Neural progenitor cell (in vitro differentiated cells): Measurements from ENCODE around the gene CSK. TPM values are rescaled to one million over a fixed set of nuclear protein-coding genes. Genes with fewer than 3 reads are reported as not detected.

Source experiments
- DNase-seq: peaks from one replicate; pipeline ENCODE4 v3.0.0-alpha.2; 2016; ENCODE audit warnings: low spot score
- H2AFZ ChIP-seq: fragments of 200-600 bp; sonication (generic); replicated peaks from 2 replicates; pipeline ENCODE4 v1.6.1; 2016; ENCODE audit warnings: antibody characterized with exemption
- H3F3A ChIP-seq: fragments of 200-600 bp; sonication (generic); 2 replicates; pipeline ENCODE4 v1.6.1; 2016; ENCODE audit warnings: antibody characterized with exemption, low read depth
- H3K27ac ChIP-seq: fragments of 200-600 bp; sonication (generic); 2 replicates; pipeline ENCODE4 v1.5.1; 2016; ENCODE audit warnings: mild to moderate bottlenecking
- H3K27me3 ChIP-seq: fragments of 200-600 bp; sonication (generic); 2 replicates; pipeline ENCODE4 v1.6.1; 2016; ENCODE audit warnings: mild to moderate bottlenecking, moderate library complexity
- H3K36me3 ChIP-seq: fragments of 200-600 bp; sonication (generic); 2 replicates; pipeline ENCODE4 v1.5.1; 2016
- H3K4me1 ChIP-seq: fragments of 200-600 bp; sonication (generic); 2 replicates; pipeline ENCODE4 v1.6.1; 2016; ENCODE audit warnings: mixed run types
- H3K4me2 ChIP-seq: fragments of 200-600 bp; sonication (generic); 2 replicates; pipeline ENCODE4 v1.6.1; 2016
- H3K4me3 ChIP-seq: fragments of 200-600 bp; sonication (generic); 2 replicates; pipeline ENCODE4 v1.5.1; 2016
- H3K79me2 ChIP-seq: fragments of 200-600 bp; sonication (generic); 2 replicates; pipeline ENCODE4 v1.6.1; 2016; ENCODE audit warnings: low read depth
- H3K9ac ChIP-seq: fragments of 200-600 bp; sonication (generic); 2 replicates; pipeline ENCODE4 v1.6.1; 2016
- H3K9me3 ChIP-seq: fragments of 200-600 bp; sonication (generic); 2 replicates; pipeline ENCODE4 v1.5.1; 2016; ENCODE audit warnings: low read depth
- H4K20me1 ChIP-seq: fragments of 200-600 bp; sonication (generic); 2 replicates; pipeline ENCODE4 v1.6.1; 2016; ENCODE audit warnings: low read depth
- H3K27ac Mint-ChIP-seq: 3 replicates; pipeline ENCODE4 v1.8.0; 2021; ENCODE audit warnings: mixed read lengths
- H3K27me3 Mint-ChIP-seq: 2 replicates; pipeline ENCODE4 v1.8.0; 2022; ENCODE audit warnings: low read depth, mild to moderate bottlenecking, inconsistent platforms, moderate library complexity, mixed read lengths; ENCODE audit not compliant: insufficient read depth
- H3K36me3 Mint-ChIP-seq: 3 replicates; pipeline ENCODE4 v1.8.0; 2021; ENCODE audit warnings: mixed read lengths
- H3K4me1 Mint-ChIP-seq: 3 replicates; pipeline ENCODE4 v1.8.0; 2021; ENCODE audit warnings: mixed read lengths
- H3K4me3 Mint-ChIP-seq: 3 replicates; pipeline ENCODE4 v1.8.0; 2021; ENCODE audit warnings: mild to moderate bottlenecking, moderate library complexity, mixed read lengths
- H3K9me3 Mint-ChIP-seq: 3 replicates; pipeline ENCODE4 v1.8.0; 2020; ENCODE audit warnings: mixed read lengths
- EZH2 ChIP-seq: fragments of 200-600 bp; sonication (generic); IDR thresholded peaks from 2 replicates; pipeline ENCODE4 v1.6.1; 2017; ENCODE audit warnings: antibody characterized with exemption, mild to moderate bottlenecking, moderate library complexity
- EZH2phosphoT487 ChIP-seq: fragments of 200-600 bp; sonication (generic); IDR thresholded peaks from 2 replicates; pipeline ENCODE4 v1.6.1; 2017; ENCODE audit warnings: antibody characterized with exemption
- total RNA-seq: library from RNA; depleted of rRNA; stranded (reverse); fragments of >200 nt; gene quantifications from 2 replicates; pipeline ENCODE4 v1.2.3, GENCODE V29; 2015; ENCODE audit warnings: low replicate concordance
- TF ChIP-seq, protein P1 (sequence below): fragments of 200-600 bp; sonication (generic); IDR thresholded peaks from 2 replicates; pipeline ENCODE4 v1.5.1; 2017; ENCODE audit warnings: antibody characterized with exemption, mild to moderate bottlenecking

CSK gene
- total RNA-seq, 1 donor from 2014 or later: 18.3 TPM

DNA sequence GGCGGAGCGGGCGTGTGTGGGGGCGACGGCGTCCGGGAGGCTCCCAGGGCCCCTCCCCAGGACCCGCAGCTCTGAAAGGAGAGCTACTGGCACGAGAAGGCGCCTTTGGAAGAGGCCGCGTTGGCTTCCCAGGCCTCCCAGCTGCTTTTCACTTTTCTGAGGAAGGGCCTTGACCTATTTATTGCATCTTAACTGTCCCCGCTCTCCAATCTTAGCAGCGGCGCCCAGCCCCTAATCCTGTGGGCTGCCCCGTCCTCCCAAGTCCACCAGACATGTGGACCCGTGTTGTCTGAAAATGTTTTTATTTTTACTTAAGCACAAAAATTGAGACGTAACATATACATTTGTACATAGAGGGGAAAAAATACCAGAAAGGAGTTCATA, 61.6 kb downstream of the CSK start:
- Histone ChIP-seq H3K9me3 (no peaks in the 10 kb centered on the region), H3K27ac (no peak overlapping the region), H3F3A (peaks cover 24% of the 10 kb centered on the region), H3K4me2 (peak overlapping the region; percentile 79), H3K79me2 (no peaks in the 10 kb centered on the region), H3K9ac (no peak overlapping the region), H3K36me3 (no peaks in the 10 kb centered on the region), H3K27me3 (no peaks in the 10 kb centered on the region), H4K20me1 (peaks cover 12% of the 10 kb centered on the region), H3K4me1 (peaks cover 18% of the 10 kb centered on the region), H3K4me3 (peak overlapping the region; percentile 82), H2AFZ (peak overlapping the region; percentile 86)
- peak overlapping the region; percentile 89 for H3K4me3 Mint-ChIP-seq
- H3K36me3 Mint-ChIP-seq: peaks cover 10% of the 10 kb centered on the region
- no peaks in the 10 kb centered on the region for H3K9me3 Mint-ChIP-seq
- TF ChIP-seq EZH2phosphoT487: no peak
- TF ChIP-seq EZH2: peak; percentile 30
- TF ChIP-seq, protein P1, sequence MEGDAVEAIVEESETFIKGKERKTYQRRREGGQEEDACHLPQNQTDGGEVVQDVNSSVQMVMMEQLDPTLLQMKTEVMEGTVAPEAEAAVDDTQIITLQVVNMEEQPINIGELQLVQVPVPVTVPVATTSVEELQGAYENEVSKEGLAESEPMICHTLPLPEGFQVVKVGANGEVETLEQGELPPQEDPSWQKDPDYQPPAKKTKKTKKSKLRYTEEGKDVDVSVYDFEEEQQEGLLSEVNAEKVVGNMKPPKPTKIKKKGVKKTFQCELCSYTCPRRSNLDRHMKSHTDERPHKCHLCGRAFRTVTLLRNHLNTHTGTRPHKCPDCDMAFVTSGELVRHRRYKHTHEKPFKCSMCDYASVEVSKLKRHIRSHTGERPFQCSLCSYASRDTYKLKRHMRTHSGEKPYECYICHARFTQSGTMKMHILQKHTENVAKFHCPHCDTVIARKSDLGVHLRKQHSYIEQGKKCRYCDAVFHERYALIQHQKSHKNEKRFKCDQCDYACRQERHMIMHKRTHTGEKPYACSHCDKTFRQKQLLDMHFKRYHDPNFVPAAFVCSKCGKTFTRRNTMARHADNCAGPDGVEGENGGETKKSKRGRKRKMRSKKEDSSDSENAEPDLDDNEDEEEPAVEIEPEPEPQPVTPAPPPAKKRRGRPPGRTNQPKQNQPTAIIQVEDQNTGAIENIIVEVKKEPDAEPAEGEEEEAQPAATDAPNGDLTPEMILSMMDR: peak; percentile 13
- peaks cover 7% of the 10 kb centered on the region for H3K27me3 Mint-ChIP-seq
- H3K4me1 Mint-ChIP-seq: peaks cover 35% of the 10 kb centered on the region
- H3K27ac Mint-ChIP-seq: peak overlapping the region; percentile 95
- DNase-seq: no peak

DNA sequence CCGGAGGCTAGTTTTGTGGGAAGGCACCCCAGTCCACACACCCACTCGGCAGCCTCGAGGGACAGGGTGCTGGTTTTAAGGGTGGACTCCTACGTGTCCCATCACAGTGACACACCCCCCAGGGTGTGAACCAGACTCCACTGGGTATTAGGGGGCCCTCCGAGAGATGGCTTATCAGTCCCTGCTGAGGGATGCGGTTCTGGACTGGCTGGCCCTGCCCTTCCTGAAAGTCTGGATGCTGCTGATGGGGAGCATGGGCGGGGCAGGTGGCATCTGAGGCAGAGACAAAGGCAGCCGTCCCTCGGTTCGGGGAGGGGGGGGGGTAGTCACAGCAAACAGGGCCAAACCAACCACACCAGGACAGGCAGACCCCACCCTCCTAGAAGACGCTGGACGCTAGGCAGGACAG, 62.0 kb downstream of the CSK start:
- DNase-seq: peak; percentile 24
- peaks cover 38% of the 10 kb centered on the region for H3K4me1 Mint-ChIP-seq

GRCh38 chr15:74844319-74845207, 62.7 kb downstream of the CSK start:
- DNase-seq: peak; percentile 72
- Histone ChIP-seq H3K9ac (no peak overlapping the region), H3K9me3 (no peaks in the 10 kb centered on the region), H3K27me3 (no peaks in the 10 kb centered on the region), H3K4me1 (peaks cover 18% of the 10 kb centered on the region), H3K36me3 (no peaks in the 10 kb centered on the region), H4K20me1 (peaks cover 12% of the 10 kb centered on the region), H3K4me2 (peak overlapping the region; percentile 79), H3K79me2 (no peaks in the 10 kb centered on the region), H3K27ac (peak overlapping the region; percentile 84), H3F3A (peaks cover 24% of the 10 kb centered on the region), H3K4me3 (no peak overlapping the region), H2AFZ (no peak overlapping the region)
- peak overlapping the region; percentile 55 for H3K27ac Mint-ChIP-seq
- H3K9me3 Mint-ChIP-seq: no peaks in the 10 kb centered on the region
- H3K4me1 Mint-ChIP-seq: peaks cover 38% of the 10 kb centered on the region
- peaks cover 13% of the 10 kb centered on the region for H3K36me3 Mint-ChIP-seq
- no peak for TF ChIP-seq EZH2phosphoT487
- TF ChIP-seq, protein P1: no peak
- TF ChIP-seq EZH2: no peak
- H3K4me3 Mint-ChIP-seq: no peak overlapping the region
- peaks cover 7% of the 10 kb centered on the region for H3K27me3 Mint-ChIP-seq

More for the DNA sequence above, 62.0 kb downstream of the CSK start:
- Mint-ChIP-seq H3K4me3 (peak overlapping the region; percentile 89), H3K36me3 (peaks cover 12% of the 10 kb centered on the region), H3K27ac (no peak overlapping the region), H3K27me3 (peaks cover 7% of the 10 kb centered on the region), H3K9me3 (no peaks in the 10 kb centered on the region)
- Histone ChIP-seq H3K27me3 (no peaks in the 10 kb centered on the region), H3K4me3 (peak overlapping the region; percentile 82), H3K36me3 (no peaks in the 10 kb centered on the region), H2AFZ (no peak overlapping the region), H3K4me1 (peaks cover 18% of the 10 kb centered on the region), H3K9ac (no peak overlapping the region), H3K9me3 (no peaks in the 10 kb centered on the region), H3K4me2 (peak overlapping the region; percentile 79), H4K20me1 (peaks cover 12% of the 10 kb centered on the region), H3F3A (peaks cover 24% of the 10 kb centered on the region), H3K79me2 (no peaks in the 10 kb centered on the region), H3K27ac (no peak overlapping the region)
- TF ChIP-seq, protein P1: no peak
